Transverse colon (tissue), 4 donors: Measurements from ENCODE around the gene PAWR. TPM values are rescaled to one million over a fixed set of nuclear protein-coding genes. Genes with fewer than 3 reads are reported as not detected.
"Not testable (repeated sequence)": the region's sequence is repeated elsewhere in the genome, so short reads cannot be mapped to it uniquely, and the experiment has no call there.

ENCODE experiments used
- DNase-seq: peaks from one replicate; pipeline ENCODE4 v3.0.0-alpha.2; 2019
- H3K27ac ChIP-seq, 4 donors: fragments of 200-600 bp; sonication (generic); 2 replicates each; pipeline ENCODE4 v1.5.1; 2016 to 2018; ENCODE audit warnings: inconsistent platforms in 4 of 4
- H3K27me3 ChIP-seq: fragments of 200-600 bp; sonication (generic); 2 replicates; pipeline ENCODE4 v1.5.1; 2017; ENCODE audit warnings: inconsistent platforms
- H3K36me3 ChIP-seq, 4 donors: fragments of 200-600 bp; sonication (generic); 2 replicates each; pipeline ENCODE4 v1.5.1; 2017 to 2019; ENCODE audit warnings: inconsistent platforms in 4 of 4
- H3K4me1 ChIP-seq, 4 donors: fragments of 200-600 bp; sonication (generic); 2 replicates each; pipeline ENCODE4 v1.5.1; 2017 to 2020; ENCODE audit warnings: inconsistent platforms in 4 of 4
- H3K4me3 ChIP-seq, 4 donors: fragments of 200-600 bp; sonication (generic); 1 replicate in 1 of 4; 2 replicates in 3 of 4; pipeline versions ENCODE4 v1.5.1 to v1.6.1; 2017 to 2019; ENCODE audit warnings: inconsistent platforms in 4 of 4
- H3K9me3 ChIP-seq, 2 donors: fragments of 200-600 bp; sonication (generic); 2 replicates each; pipeline ENCODE4 v1.5.1; 2017 to 2019; ENCODE audit warnings: inconsistent platforms in 2 of 2
- CTCF ChIP-seq, 5 experiments: fragments of 200-600 bp in 3 of 5; fragments of 450-650 bp in 2 of 5; sonication (generic) in 3 of 5; IDR thresholded peaks; 1 replicate in 2 of 5; 2 replicates in 3 of 5; pipeline ENCODE4 v1.5.1; 2016 to 2017; ENCODE audit warnings: antibody characterized with exemption in 5 of 5, inconsistent platforms in 3 of 5, mild to moderate bottlenecking in 2 of 5, moderate library complexity in 1 of 5
- EP300 ChIP-seq: sonication (generic); formaldehyde crosslinking; IDR thresholded peaks from one replicate; pipeline ENCODE4 v1.6.1; 2017; ENCODE audit warnings: antibody characterized with exemption, low read depth
- POLR2A ChIP-seq: fragments of 450-650 bp; IDR thresholded peaks from one replicate; pipeline ENCODE4 v1.6.1; 2016; ENCODE audit warnings: antibody characterized with exemption, mild to moderate bottlenecking, moderate library complexity
- POLR2AphosphoS5 ChIP-seq, 3 donors: sonication (generic); formaldehyde crosslinking; IDR thresholded peaks; one replicate each; pipeline ENCODE4 v1.6.1; 2016; ENCODE audit warnings: antibody characterized with exemption in 3 of 3
- WGBS, 2 donors: methylation state at CpG; one replicate each; pipeline ENCODE4 v1.1.5; 2018; ENCODE audit warnings: low coverage in 1 of 2; 5-methylcytosine and 5-hydroxymethylcytosine counted together
- in situ Hi-C, 4 donors: fragments of 200-750 bp; cut with MboI; loops; one replicate each; pipeline versions ENCODE4 v1.15.0 to v1.15.1; 2017; ENCODE audit warnings: low sequenced_read_pairs in 3 of 4, low pct_ligation_motif_present in 1 of 4, low pct_unique_long_range_greater_than_20kb in 1 of 4
- intact Hi-C: fragments of 100-400 bp; cut with DNase I; formaldehyde crosslinking; loops from one replicate; pipeline ENCODE4 v1.15.1; 2023; ENCODE audit warnings: low total_unique reads
- total RNA-seq, 4 donors: library from RNA; depleted of rRNA; stranded (reverse); fragments of >200 nt; gene quantifications; one replicate each; pipeline ENCODE4 v1.1.0, GENCODE V29; 2016

PAWR gene
- total RNA-seq, 4 donors from 2014 or later: 82.3 to 188 (median 115) TPM

- in situ Hi-C loops (no loop called here), intact Hi-C loops (no loop called here)
- Histone ChIP-seq H3K4me1 (peaks cover 0 to 34% (median 15%) of the 10 kb centered on the region in 4 donors), H3K9me3 (no peaks in the 10 kb centered on the region), H3K27ac (no peak overlapping the region), H3K4me3 (no peak overlapping the region), H3K36me3 (no peaks in the 10 kb centered on the region), H3K27me3 (no peaks in the 10 kb centered on the region)
- WGBS, 2 donors: 77 to 100% methylated on average over 1 of the region's 1 CpG
- no peak for DNase-seq
- TF ChIP-seq CTCF (IDR thresholded peaks at IDR 0.05) (no peak), EP300 (no peak), POLR2A (no peak), POLR2AphosphoS5 (IDR thresholded peaks at IDR 0.05) (no peak)
Observed at GRCh38 chr12:79652521-79652920, 38.2 kb downstream of the PAWR start.

GRCh38 chr12:79650440-79650839 lies 40.3 kb downstream of the PAWR start:
- Histone ChIP-seq H3K9me3 (no peaks in the 10 kb centered on the region), H3K36me3 (no peaks in the 10 kb centered on the region), H3K4me1 (peaks cover 0 to 40% (median 18%) of the 10 kb centered on the region in 4 donors), H3K4me3 (no peak overlapping the region), H3K27me3 (no peaks in the 10 kb centered on the region), H3K27ac (peak overlapping the region in 3 of 4 donors; percentile 13 to 33 (median 13))
- intact Hi-C loops (no loop called here), in situ Hi-C loops (no loop called here)
- WGBS, 2 donors: 46 to 47% methylated on average over 2 of the region's 2 CpGs
- DNase-seq: no peak
- TF ChIP-seq EP300: no peak

- 52 to 67% methylated on average over 1 of the region's 1 CpG for WGBS, 2 donors
- intact Hi-C loops: no loop called here
- no peaks in the 10 kb centered on the region for H3K36me3 ChIP-seq
- in situ Hi-C loops: no loop called here
- no peak for TF ChIP-seq CTCF (IDR thresholded peaks at IDR 0.05)
- no peak for TF ChIP-seq POLR2A
- TF ChIP-seq EP300: no peak
- no peak for TF ChIP-seq POLR2AphosphoS5 (IDR thresholded peaks at IDR 0.05)
- H3K9me3 ChIP-seq: no peaks in the 10 kb centered on the region
- H3K27me3 ChIP-seq: no peaks in the 10 kb centered on the region
- no peak for DNase-seq
- peaks cover 3 to 50% (median 22%) of the 10 kb centered on the region in 4 donors for H3K4me1 ChIP-seq
- no peak overlapping the region for H3K27ac ChIP-seq
- H3K4me3 ChIP-seq: no peak overlapping the region
Observed at GRCh38 chr12:79648881-79649280, 41.9 kb downstream of the PAWR start.

GRCh38 chr12:79646843-79647242 lies 43.9 kb downstream of the PAWR start:
- in situ Hi-C loops, H3K4me3 ChIP-seq, H3K9me3 ChIP-seq, H3K27me3 ChIP-seq, H3K36me3 ChIP-seq, H3K27ac ChIP-seq, DNase-seq, intact Hi-C loops: not testable (repeated sequence)
- H3K4me1 ChIP-seq: peaks cover 3 to 62% (median 28%) of the 10 kb centered on the region in 4 donors
- 88 to 97% methylated on average over 1 to 4 of the region's 4 CpGs for WGBS, 2 donors

GRCh38 chr12:79645235-79645630 lies 45.5 kb downstream of the PAWR start:
- H3K27me3 ChIP-seq: no peaks in the 10 kb centered on the region
- H3K9me3 ChIP-seq: no peaks in the 10 kb centered on the region
- peaks cover 3 to 55% (median 24%) of the 10 kb centered on the region in 4 donors for H3K4me1 ChIP-seq
- H3K4me3 ChIP-seq: no peak overlapping the region
- DNase-seq: no peak
- TF ChIP-seq POLR2AphosphoS5 (IDR thresholded peaks at IDR 0.05) (no peak), POLR2A (no peak), CTCF (IDR thresholded peaks at IDR 0.05) (no peak), EP300 (no peak)
- intact Hi-C loops (no loop called here), in situ Hi-C loops (no loop called here)
- no peak overlapping the region for H3K27ac ChIP-seq
- H3K36me3 ChIP-seq: no peaks in the 10 kb centered on the region
